ENCODE results near the gene IMMP2L. TPM values are rescaled to one million over a fixed set of nuclear protein-coding genes. Genes with fewer than 3 reads are reported as not detected.

IMMP2L gene
- total RNA-seq, 4 donors from 2014 or later = 12.0 to 22.2 (median 17.5) TPM

DNA sequence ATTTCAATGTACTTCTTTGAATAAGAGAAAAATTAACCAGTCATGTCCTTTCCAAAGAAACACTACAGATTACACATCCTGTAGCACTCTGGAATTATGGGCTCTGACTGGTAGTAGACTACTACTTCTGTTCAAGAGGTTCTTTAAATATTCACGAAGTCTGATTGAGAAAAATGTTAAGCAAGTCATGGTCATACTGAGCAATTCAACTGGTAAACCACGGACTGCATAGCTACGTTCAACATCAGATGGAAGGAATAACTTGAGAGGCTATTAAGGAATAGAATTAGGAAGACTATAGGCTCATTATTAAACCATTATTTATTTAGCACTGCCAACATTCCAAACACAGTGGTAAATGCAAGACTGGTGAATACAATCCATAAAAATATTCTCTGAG is 160.8 kb downstream of the IMMP2L start:
- Histone ChIP-seq H3K36me3 (no peaks in the 10 kb centered on the region), H3K4me1 (peaks cover 0 to 5% (median 0%) of the 10 kb centered on the region in 4 donors), H3K27ac (replicated peaks in 1 of 4) (no peak overlapping the region), H3K27me3 (no peaks in the 10 kb centered on the region), H3K4me3 (no peak overlapping the region), H3K9me3 (no peaks in the 10 kb centered on the region)
- WGBS = 62% methylated on average over 3 of the region's 3 CpGs
- TF ChIP-seq, protein P1, sequence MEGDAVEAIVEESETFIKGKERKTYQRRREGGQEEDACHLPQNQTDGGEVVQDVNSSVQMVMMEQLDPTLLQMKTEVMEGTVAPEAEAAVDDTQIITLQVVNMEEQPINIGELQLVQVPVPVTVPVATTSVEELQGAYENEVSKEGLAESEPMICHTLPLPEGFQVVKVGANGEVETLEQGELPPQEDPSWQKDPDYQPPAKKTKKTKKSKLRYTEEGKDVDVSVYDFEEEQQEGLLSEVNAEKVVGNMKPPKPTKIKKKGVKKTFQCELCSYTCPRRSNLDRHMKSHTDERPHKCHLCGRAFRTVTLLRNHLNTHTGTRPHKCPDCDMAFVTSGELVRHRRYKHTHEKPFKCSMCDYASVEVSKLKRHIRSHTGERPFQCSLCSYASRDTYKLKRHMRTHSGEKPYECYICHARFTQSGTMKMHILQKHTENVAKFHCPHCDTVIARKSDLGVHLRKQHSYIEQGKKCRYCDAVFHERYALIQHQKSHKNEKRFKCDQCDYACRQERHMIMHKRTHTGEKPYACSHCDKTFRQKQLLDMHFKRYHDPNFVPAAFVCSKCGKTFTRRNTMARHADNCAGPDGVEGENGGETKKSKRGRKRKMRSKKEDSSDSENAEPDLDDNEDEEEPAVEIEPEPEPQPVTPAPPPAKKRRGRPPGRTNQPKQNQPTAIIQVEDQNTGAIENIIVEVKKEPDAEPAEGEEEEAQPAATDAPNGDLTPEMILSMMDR (IDR thresholded peaks at IDR 0.05) = no peak
- TF ChIP-seq POLR2AphosphoS5 (IDR thresholded peaks at IDR 0.05) (no peak), POLR2A (IDR thresholded peaks at IDR 0.05; ENCODE audit: low read depth) (no peak), EP300 (IDR thresholded peaks at IDR 0.05) (no peak)
- intact Hi-C loops (cut with DNase I) = no loop called here
- DNase-seq (ENCODE audit: extremely low spot score) = no peak

DNA sequence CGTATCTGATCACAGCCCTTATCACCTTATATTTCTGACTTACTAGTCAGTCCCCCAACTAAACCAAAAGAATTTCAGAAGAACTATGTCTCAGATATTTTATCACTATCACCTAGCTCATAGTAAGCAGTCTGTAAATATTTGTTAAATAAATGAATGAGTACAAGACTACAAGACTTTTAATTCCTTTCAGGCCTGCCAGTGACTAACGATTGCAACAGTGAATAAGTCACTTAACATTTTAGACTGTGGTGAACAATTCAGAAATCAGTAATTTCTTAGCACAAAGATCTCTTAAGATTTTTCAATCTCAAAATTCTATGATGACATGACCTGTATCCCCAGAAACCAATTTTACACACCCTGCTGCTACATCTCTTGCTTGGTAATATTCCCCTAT is 162.2 kb downstream of the IMMP2L start:
- Histone ChIP-seq H3K27me3 (no peaks in the 10 kb centered on the region), H3K4me3 (no peak overlapping the region), H3K9me3 (no peaks in the 10 kb centered on the region), H3K36me3 (no peaks in the 10 kb centered on the region), H3K4me1 (peaks cover 0 to 5% (median 0%) of the 10 kb centered on the region in 4 donors), H3K27ac (replicated peaks in 1 of 4) (no peak overlapping the region)
- TF ChIP-seq POLR2A (IDR thresholded peaks at IDR 0.05; ENCODE audit: low read depth) = no peak
- TF ChIP-seq, protein P1 (IDR thresholded peaks at IDR 0.05) = no peak
- no peak for TF ChIP-seq EP300 (IDR thresholded peaks at IDR 0.05)
- no peak for TF ChIP-seq POLR2AphosphoS5 (IDR thresholded peaks at IDR 0.05)
- intact Hi-C loops (cut with DNase I) = no loop called here
- WGBS = 91% methylated on average over 2 of the region's 2 CpGs
- no peak for DNase-seq (ENCODE audit: extremely low spot score)

DNA sequence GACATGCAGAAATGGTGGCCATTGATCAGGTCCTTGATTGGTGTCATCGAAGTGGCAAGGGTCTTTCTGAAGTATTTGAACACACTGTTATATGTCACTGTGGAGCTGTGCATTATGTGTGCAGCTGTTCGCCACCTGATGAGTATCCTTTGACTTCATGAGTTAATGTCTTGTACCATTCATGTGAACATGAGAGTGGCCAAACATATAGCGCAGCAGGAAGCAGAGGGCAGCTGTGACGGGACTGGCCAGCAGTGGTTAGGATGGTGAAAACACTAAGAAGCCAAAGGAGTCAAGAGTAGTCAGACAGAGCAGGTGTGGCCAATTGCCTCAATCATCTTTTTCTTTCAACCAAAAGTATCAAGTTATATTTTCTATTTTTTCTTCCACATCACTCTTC is 167.4 kb downstream of the IMMP2L start:
- Histone ChIP-seq H3K9me3 (no peaks in the 10 kb centered on the region), H3K27ac (replicated peaks in 1 of 4) (no peak overlapping the region), H3K4me3 (no peak overlapping the region), H3K4me1 (peaks cover 9 to 11% (median 10%) of the 10 kb centered on the region in 4 donors), H3K36me3 (no peaks in the 10 kb centered on the region), H3K27me3 (no peaks in the 10 kb centered on the region)
- DNase-seq (ENCODE audit: extremely low spot score) = no peak
- TF ChIP-seq EP300 (IDR thresholded peaks at IDR 0.05) (no peak), POLR2A (IDR thresholded peaks at IDR 0.05; ENCODE audit: low read depth) (no peak), POLR2AphosphoS5 (IDR thresholded peaks at IDR 0.05) (no peak)
- TF ChIP-seq, protein P1 (IDR thresholded peaks at IDR 0.05) = no peak
- intact Hi-C loops (cut with DNase I) = no loop called here
- 95% methylated on average over 4 of the region's 4 CpGs for WGBS

DNA sequence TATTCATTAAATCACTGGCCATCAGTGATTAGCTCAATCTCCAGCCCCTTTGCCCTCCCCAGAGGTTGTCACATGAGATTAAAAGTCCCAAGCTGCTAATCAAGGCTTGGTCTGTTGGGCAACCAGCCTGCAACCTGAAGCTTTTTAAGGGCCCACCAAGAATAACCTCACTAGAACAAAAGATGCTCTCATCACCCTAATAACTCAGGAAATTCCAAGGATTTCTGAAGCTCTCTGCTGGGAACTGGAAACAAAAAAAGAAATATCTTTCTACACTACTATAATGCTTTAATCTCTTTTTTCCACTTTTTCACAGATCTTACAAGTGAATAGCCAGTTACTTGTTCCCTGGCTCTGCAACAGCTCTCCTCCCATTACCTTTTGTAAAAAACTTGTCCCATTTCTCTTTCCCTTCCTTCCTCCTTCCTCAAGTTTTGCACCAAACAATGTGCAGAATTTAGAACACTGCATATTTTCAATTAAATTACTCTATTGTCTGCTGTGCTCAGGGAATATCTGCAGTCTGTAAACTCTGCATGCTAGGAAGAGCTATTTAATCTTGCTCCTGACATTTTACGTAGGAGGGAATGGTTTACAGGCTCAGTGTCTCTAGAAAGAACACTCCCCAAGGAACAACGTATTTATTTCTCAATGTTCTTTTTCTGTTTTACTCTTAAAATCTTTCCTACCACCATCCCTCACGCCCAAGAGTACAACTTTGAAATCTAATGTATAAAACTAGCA is 169.1 kb downstream of the IMMP2L start:
- WGBS = 41% methylated on average over 3 of the region's 3 CpGs
- H3K4me3 ChIP-seq = no peak overlapping the region
- H3K4me1 ChIP-seq = peaks cover 9 to 11% (median 10%) of the 10 kb centered on the region in 4 donors
- H3K27ac ChIP-seq (replicated peaks in 1 of 4) = peak overlapping the region in 1 of 4 donors; percentile 7
- TF ChIP-seq EP300 (IDR thresholded peaks at IDR 0.05) (no peak), POLR2A (IDR thresholded peaks at IDR 0.05; ENCODE audit: low read depth) (no peak), POLR2AphosphoS5 (IDR thresholded peaks at IDR 0.05) (no peak)
- TF ChIP-seq, protein P1 (IDR thresholded peaks at IDR 0.05) = no peak
- no peaks in the 10 kb centered on the region for H3K9me3 ChIP-seq
- no peak for DNase-seq (ENCODE audit: extremely low spot score)
- H3K36me3 ChIP-seq = no peaks in the 10 kb centered on the region
- no peaks in the 10 kb centered on the region for H3K27me3 ChIP-seq
- intact Hi-C loops (cut with DNase I) = no loop called here

Data from esophagus muscularis mucosa (tissue), 4 donors.